B cell (primary cell): ENCODE data around the gene MFN2.

Experiments
- CTCF ChIP-seq: fragments of 200-600 bp; IDR thresholded peaks from one replicate; pipeline ENCODE4 v1.8.0; 2022; ENCODE audit warnings: antibody characterized with exemption, mild to moderate bottlenecking
- EZH2 ChIP-seq: IDR thresholded peaks from 2 replicates; pipeline ENCODE4 v1.6.1; 2012; ENCODE audit warnings: borderline replicate concordance, low read depth, mild to moderate bottlenecking, moderate library complexity, low read length; ENCODE audit not compliant: insufficient read depth, poor library complexity, severe bottlenecking

GRCh38 chr1:11989669-11990068 is 9.4 kb downstream of the MFN2 start:
- TF ChIP-seq CTCF, result no peak
- no peak for TF ChIP-seq EZH2
